Spinal cord (tissue), 10 donors: ENCODE measurements around the gene SLC28A1. TPM values are rescaled to one million over a fixed set of nuclear protein-coding genes. Genes with fewer than 3 reads are reported as not detected.

Source experiments
- DNase-seq, 6 donors: peaks; one replicate each; pipeline versions ENCODE4 v3.0.0 to v3.0.0-alpha.2; 2013 to 2015; ENCODE audit warnings: low spot score in 6 of 6, low read depth in 4 of 6
- H3K27ac ChIP-seq: one replicate; pipeline ENCODE4 v1.5.1; 2013; ENCODE audit warnings: low read depth, low read length, control low read depth
- H3K27me3 ChIP-seq: one replicate; pipeline ENCODE4 v1.6.1; 2013; ENCODE audit warnings: low read length; ENCODE audit not compliant: control insufficient read depth, insufficient read depth
- H3K36me3 ChIP-seq: one replicate; pipeline ENCODE4 v1.6.1; 2013; ENCODE audit warnings: low read length; ENCODE audit not compliant: control insufficient read depth, insufficient read depth
- H3K4me1 ChIP-seq: one replicate; pipeline ENCODE4 v1.6.1; 2013; ENCODE audit warnings: low read length; ENCODE audit not compliant: control insufficient read depth, insufficient read depth
- H3K4me3 ChIP-seq: one replicate; pipeline ENCODE4 v1.5.1; 2013; ENCODE audit warnings: low read depth, low read length, control low read depth
- H3K9me3 ChIP-seq: one replicate; pipeline ENCODE4 v1.6.1; 2013; ENCODE audit warnings: low read length; ENCODE audit not compliant: control insufficient read depth, insufficient read depth
- WGBS: methylation state at CpG from one replicate; pipeline ENCODE4 v1.1.5; 2013; ENCODE audit warnings: missing lambda C conversion rate; ENCODE audit not compliant: insufficient coverage; 5-methylcytosine and 5-hydroxymethylcytosine counted together
- polyA plus RNA-seq, 2 donors: library from polyadenylated mRNA; unstranded; fragments of 120-200 nt; gene quantifications; one replicate each; pipeline ENCODE4 v1.2.1, GENCODE V29; 2013; ENCODE audit not compliant: insufficient read length in 2 of 2
- total RNA-seq, 2 donors: library from RNA; depleted of rRNA in 1 of 2; stranded (reverse); fragments of 120-200 nt in 1 of 2; fragments of >200 nt in 1 of 2; gene quantifications; one replicate each; pipeline versions ENCODE4 v1.2.3 to v1.2.4, GENCODE V29; 2013 to 2014
- donor health status: healthy.

Gene SLC28A1
- total and polyA plus RNA-seq, 4 donors: 0.13 to 0.22 (median 0.20) TPM

GRCh38 chr15:84944311-84944710 is 59.8 kb downstream of the SLC28A1 start:
- no peak for DNase-seq
- Histone ChIP-seq H3K4me3 (no peak overlapping the region), H3K27ac (no peak overlapping the region), H3K4me1 (peaks cover 12% of the 10 kb centered on the region), H3K27me3 (no peaks in the 10 kb centered on the region), H3K9me3 (no peaks in the 10 kb centered on the region), H3K36me3 (no peaks in the 10 kb centered on the region)
- WGBS: 95% methylated on average over 9 of the region's 10 CpGs

- WGBS: 79% methylated on average over 9 of the region's 11 CpGs
- Histone ChIP-seq H3K4me1 (peaks cover 12% of the 10 kb centered on the region), H3K27ac (no peak overlapping the region), H3K27me3 (no peaks in the 10 kb centered on the region), H3K4me3 (no peak overlapping the region), H3K36me3 (no peaks in the 10 kb centered on the region), H3K9me3 (no peaks in the 10 kb centered on the region)
- no peak for DNase-seq
These were observed 60.4 kb downstream of the SLC28A1 start for GRCh38 chr15:84944861-84945260.

DNA sequence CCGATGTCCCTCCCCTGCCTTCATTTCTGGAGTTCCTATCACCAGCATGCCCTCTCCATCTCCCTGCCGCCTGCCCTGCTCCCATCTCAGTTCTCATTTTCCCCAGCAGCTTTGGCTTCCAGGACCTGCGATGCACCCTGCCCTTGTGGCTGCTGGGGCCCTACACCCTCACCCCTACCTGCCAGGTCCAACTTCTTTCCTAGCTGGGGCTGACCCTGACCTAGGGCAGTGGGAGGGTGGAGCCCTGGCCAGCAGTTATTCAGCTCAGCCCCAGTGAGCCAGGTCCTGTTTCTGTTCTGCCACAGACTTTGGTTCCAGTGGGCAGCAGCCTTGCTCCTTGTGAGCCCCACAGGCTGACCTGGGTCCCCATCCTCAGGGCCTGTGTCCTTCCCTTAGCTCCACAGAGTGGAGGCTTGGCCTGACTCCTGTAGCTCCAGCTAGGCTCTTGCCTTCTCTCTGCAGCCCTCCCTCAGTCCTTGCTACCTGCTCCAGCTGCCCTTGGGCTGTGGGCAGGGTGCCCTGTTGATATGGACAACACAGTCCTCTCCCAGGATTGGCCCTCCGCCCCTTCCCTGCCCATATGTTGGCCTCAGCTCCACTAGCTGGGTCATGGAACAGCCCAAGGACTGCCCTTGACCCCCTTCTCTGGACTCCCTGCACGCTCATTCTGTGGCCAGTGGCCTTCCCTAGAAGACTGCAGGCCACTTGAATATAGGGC is 62.5 kb downstream of the SLC28A1 start:
- no peaks in the 10 kb centered on the region for H3K27me3 ChIP-seq
- no peaks in the 10 kb centered on the region for H3K36me3 ChIP-seq
- peaks cover 16% of the 10 kb centered on the region for H3K4me1 ChIP-seq
- H3K27ac ChIP-seq: no peak overlapping the region
- no peak overlapping the region for H3K4me3 ChIP-seq
- WGBS: 95% methylated on average over 4 of the region's 5 CpGs
- DNase-seq: no peak
- H3K9me3 ChIP-seq: no peaks in the 10 kb centered on the region

DNA sequence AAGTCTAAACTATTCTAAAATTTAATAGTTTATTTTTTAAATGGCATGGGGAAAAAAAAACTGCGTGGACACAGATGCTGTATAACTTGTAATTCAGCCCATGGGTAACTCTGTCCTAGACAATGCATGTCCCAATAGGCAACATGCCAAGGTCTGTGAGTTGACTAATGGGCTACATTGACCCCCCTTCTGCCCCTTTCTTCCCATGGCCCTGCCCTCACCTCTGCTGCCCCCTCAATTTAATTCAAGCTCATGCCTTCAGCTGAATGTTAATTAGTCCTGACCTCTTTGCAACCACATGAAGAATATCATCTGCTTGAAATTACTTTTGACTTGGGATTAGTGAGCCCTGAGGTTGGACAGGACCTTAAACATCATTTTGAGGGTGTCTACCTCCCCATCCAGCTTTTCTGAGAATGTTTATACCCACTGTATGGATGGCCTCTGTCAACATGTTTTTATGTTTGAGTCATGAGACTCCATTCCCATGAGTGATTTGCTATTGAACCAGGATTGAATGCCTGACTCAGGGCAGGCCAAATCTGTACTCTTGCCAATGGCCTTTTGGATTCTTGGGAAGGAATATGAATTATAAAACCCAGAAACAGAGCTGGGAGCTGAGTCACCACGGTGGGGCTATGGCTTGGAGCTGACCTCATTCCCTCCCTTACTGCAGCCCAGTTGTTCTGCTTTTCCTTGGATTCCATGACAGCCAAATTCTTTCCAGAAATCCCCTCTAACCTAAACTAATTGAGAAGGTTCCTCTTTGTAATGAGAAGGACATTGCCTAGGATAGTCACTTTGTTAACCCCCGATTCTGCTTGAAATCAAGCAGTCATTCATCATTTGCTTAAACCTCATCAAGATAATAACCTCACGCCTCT is 63.7 kb downstream of the SLC28A1 start:
- no peak overlapping the region for H3K27ac ChIP-seq
- H3K4me1 ChIP-seq: peaks cover 16% of the 10 kb centered on the region
- peak in 1 of 6 donors; percentile 21 for DNase-seq
- no peaks in the 10 kb centered on the region for H3K36me3 ChIP-seq
- WGBS: no CpG with 5 or more reads among the region's 4 CpGs
- H3K9me3 ChIP-seq: no peaks in the 10 kb centered on the region
- no peak overlapping the region for H3K4me3 ChIP-seq
- H3K27me3 ChIP-seq: no peaks in the 10 kb centered on the region

- Histone ChIP-seq H3K27me3 (no peaks in the 10 kb centered on the region), H3K9me3 (no peaks in the 10 kb centered on the region), H3K4me3 (no peak overlapping the region), H3K36me3 (no peaks in the 10 kb centered on the region), H3K27ac (no peak overlapping the region), H3K4me1 (peaks cover 16% of the 10 kb centered on the region)
- WGBS: 81% methylated on average over 2 of the region's 2 CpGs
- DNase-seq: no peak
These were observed 64.6 kb downstream of the SLC28A1 start for GRCh38 chr15:84949043-84949442.

- DNase-seq: no peak
- WGBS: 62% methylated on average over 2 of the region's 7 CpGs
- Histone ChIP-seq H3K27me3 (no peaks in the 10 kb centered on the region), H3K27ac (peak overlapping the region; percentile 40), H3K4me3 (no peak overlapping the region), H3K9me3 (no peaks in the 10 kb centered on the region), H3K4me1 (peaks cover 16% of the 10 kb centered on the region), H3K36me3 (no peaks in the 10 kb centered on the region)
These were observed 65.5 kb downstream of the SLC28A1 start for GRCh38 chr15:84949845-84950569.

GRCh38 chr15:84950570-84951111 is 66.2 kb downstream of the SLC28A1 start:
- Histone ChIP-seq H3K27ac (peak overlapping the region; percentile 40), H3K4me3 (no peak overlapping the region)

GRCh38 chr15:84951736-84952135 is 67.3 kb downstream of the SLC28A1 start:
- WGBS: 86% methylated on average over 4 of the region's 5 CpGs
- H3K36me3 ChIP-seq: no peaks in the 10 kb centered on the region
- no peaks in the 10 kb centered on the region for H3K9me3 ChIP-seq
- H3K27me3 ChIP-seq: no peaks in the 10 kb centered on the region
- H3K4me1 ChIP-seq: peaks cover 19% of the 10 kb centered on the region
- no peak for DNase-seq
- no peak overlapping the region for H3K4me3 ChIP-seq
- no peak overlapping the region for H3K27ac ChIP-seq

More at GRCh38 chr15:84950570-84951111, 66.2 kb downstream of the SLC28A1 start:
- peaks cover 19% of the 10 kb centered on the region for H3K4me1 ChIP-seq
- no peaks in the 10 kb centered on the region for H3K36me3 ChIP-seq
- DNase-seq: no peak
- H3K9me3 ChIP-seq: no peaks in the 10 kb centered on the region
- no peaks in the 10 kb centered on the region for H3K27me3 ChIP-seq
- WGBS: 81% methylated on average over 7 of the region's 7 CpGs

DNA sequence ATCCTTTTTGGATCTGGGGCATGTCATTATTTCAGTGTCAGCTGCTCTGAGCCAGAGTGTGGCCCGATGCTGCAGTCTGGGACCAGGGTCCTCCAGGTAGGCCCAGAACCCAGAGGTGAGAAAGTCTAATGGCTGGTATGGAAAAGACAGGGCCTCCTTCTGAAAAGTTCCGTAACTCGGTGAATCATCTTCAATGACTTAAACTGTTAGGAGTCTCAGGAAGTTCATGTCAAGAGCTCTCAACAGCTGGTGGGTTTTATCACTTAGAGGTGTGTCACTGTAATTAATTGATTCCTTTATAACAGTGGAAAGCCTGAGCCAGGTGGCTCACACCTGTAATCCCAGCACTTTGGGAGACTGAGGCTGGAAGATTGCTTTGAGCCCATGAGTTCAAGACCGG is 68.7 kb downstream of the SLC28A1 start:
- no peak overlapping the region for H3K27ac ChIP-seq
- H3K36me3 ChIP-seq: no peaks in the 10 kb centered on the region
- H3K27me3 ChIP-seq: no peaks in the 10 kb centered on the region
- WGBS: 95% methylated on average over 4 of the region's 4 CpGs
- no peak for DNase-seq
- peaks cover 9% of the 10 kb centered on the region for H3K4me1 ChIP-seq
- H3K9me3 ChIP-seq: no peaks in the 10 kb centered on the region
- H3K4me3 ChIP-seq: no peak overlapping the region
